ENCODE measurements around the gene MATR3. TPM values are rescaled to one million over a fixed set of nuclear protein-coding genes. Genes with fewer than 3 reads are reported as not detected.
A peak's percentile ranks its signal among the peaks of the same experiment; 100 is the strongest.

The MATR3 gene
- total and polyA plus RNA-seq, 8 donors: 171 to 638 (median 534) TPM

DNA sequence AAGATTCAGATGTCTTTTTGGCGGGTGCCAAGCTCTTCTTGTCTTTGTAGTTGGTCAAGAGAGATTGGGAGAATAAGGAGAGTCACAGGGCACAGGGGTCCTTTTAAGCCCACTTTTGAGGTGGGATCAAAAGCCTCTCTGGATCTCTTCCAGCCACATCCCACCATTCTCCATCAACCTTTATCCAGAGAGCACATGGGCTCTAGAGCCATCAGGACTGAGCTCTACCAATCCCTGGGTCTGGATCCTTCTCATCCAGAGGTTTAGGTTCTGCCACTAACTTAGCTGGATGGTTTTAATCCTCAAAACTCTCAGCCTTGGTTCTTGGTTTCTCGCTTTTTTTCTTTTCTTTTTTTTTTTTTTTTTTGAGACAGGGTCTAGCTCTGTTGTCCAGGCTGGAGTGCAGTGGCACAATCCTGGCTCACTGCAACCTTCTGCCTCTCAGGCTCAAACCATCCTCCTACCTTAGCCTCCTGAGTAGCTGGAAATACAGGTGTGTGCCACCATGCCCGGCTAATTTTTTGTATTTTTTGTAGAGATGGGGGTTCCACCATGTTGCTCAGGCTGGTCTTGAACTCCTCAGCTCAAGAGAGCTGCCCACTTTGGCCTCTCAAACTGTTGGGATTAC, 44.6 kb upstream of the MATR3 start:
- ATAC-seq (no peak), DNase-seq (no peak)
- no peaks in the 10 kb centered on the region for H3K36me3 ChIP-seq
- H3K27ac ChIP-seq: no peak overlapping the region
- H3K4me1 ChIP-seq: peaks cover 0 to 11% of the 10 kb centered on the region in 2 donors
- no peaks in the 10 kb centered on the region for H3K9me3 ChIP-seq
- intact Hi-C loops (cut with DNase I): no loop called here
- TF ChIP-seq, protein P1, sequence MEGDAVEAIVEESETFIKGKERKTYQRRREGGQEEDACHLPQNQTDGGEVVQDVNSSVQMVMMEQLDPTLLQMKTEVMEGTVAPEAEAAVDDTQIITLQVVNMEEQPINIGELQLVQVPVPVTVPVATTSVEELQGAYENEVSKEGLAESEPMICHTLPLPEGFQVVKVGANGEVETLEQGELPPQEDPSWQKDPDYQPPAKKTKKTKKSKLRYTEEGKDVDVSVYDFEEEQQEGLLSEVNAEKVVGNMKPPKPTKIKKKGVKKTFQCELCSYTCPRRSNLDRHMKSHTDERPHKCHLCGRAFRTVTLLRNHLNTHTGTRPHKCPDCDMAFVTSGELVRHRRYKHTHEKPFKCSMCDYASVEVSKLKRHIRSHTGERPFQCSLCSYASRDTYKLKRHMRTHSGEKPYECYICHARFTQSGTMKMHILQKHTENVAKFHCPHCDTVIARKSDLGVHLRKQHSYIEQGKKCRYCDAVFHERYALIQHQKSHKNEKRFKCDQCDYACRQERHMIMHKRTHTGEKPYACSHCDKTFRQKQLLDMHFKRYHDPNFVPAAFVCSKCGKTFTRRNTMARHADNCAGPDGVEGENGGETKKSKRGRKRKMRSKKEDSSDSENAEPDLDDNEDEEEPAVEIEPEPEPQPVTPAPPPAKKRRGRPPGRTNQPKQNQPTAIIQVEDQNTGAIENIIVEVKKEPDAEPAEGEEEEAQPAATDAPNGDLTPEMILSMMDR (IDR thresholded peaks at IDR 0.05): no peak
- no peak overlapping the region for H3K4me3 ChIP-seq
- H3K27me3 ChIP-seq: no peaks in the 10 kb centered on the region

DNA sequence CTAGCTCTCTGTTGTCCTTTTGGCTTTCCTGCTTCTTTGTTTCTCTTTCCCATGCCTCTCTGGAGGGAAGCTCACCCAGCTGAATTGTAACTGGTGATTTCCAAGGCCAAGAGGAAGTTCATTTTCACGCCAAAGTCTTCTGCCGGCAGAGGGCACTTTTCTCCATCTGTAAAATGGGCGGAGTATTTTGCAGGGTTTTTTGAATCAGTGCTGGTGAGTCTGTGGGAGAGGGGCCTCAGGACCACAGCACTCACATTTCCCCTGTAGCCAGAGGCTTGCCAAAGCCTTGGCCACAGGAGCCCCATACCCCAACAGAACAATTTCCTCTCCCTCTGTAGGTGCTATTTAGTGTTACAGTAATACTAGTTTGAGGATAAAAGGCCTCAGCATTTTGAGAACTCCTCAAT, 42.3 kb upstream of the MATR3 start:
- DNase-seq: no peak
- H3K27ac ChIP-seq: no peak overlapping the region
- no peaks in the 10 kb centered on the region for H3K36me3 ChIP-seq
- H3K4me1 ChIP-seq: peaks cover 0 to 6% of the 10 kb centered on the region in 2 donors
- intact Hi-C loops (cut with DNase I): no loop called here
- H3K9me3 ChIP-seq: no peaks in the 10 kb centered on the region
- H3K4me3 ChIP-seq: no peak overlapping the region
- no peaks in the 10 kb centered on the region for H3K27me3 ChIP-seq
- no peak for ATAC-seq
- TF ChIP-seq, protein P1 (IDR thresholded peaks at IDR 0.05): peak in 1 of 2 donors; percentile 28

DNA sequence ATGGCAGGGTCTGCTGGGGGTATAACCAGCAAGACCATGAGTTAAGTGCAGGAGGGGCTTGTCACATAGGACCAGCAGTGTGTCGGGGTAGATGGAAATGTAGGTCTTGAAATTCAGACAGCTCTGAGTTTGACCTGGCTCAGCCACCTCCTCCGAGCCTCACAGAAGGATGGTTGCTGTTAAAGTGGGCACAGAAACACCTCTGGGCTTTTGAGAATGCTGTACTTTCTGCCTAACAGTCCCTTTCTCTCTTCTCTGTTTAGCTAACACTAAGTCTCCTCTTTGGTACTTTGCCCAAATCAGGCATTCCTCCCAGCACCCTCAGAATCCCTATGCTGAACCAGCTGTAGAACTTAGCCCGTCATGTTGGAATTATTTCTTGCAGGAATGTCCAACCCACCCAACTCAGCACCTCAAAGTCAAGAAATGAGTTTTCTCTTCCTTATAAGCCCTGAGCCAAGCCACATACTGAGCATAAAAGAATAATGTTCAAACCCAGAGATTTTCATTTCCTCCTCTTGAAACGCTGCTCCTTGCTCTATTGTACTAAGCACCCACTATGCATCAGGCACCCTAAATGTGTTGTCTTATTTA, 41.7 kb upstream of the MATR3 start:
- intact Hi-C loops (cut with DNase I): no loop called here
- DNase-seq (no peak), ATAC-seq (no peak)
- H3K27me3 ChIP-seq: no peaks in the 10 kb centered on the region
- H3K36me3 ChIP-seq: no peaks in the 10 kb centered on the region
- TF ChIP-seq, protein P1 (IDR thresholded peaks at IDR 0.05): no peak
- H3K9me3 ChIP-seq: no peaks in the 10 kb centered on the region
- peaks cover 0 to under 1% of the 10 kb centered on the region in 2 donors for H3K4me1 ChIP-seq
- H3K27ac ChIP-seq: no peak overlapping the region
- no peak overlapping the region for H3K4me3 ChIP-seq

DNA sequence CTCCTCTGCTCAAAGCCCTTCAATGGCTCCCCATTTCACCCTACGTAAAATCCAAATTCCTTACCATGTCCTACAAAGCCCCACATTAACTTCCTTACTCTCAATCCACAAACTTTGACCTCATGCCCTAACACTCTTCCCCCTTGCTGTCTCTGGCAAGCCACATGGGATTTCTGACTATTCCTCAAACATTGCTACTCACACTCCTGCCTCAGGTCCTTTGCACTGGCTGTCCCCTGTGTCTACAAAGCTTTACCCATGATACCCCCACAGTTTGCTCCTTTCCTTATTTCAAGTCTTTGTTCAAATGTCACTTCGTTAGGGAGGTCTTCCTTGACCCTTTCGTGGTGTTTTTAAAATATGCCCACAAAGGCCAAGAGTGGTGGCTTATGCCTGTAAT, 40.4 kb upstream of the MATR3 start:
- TF ChIP-seq, protein P1 (IDR thresholded peaks at IDR 0.05): no peak
- ATAC-seq: no peak
- Histone ChIP-seq H3K27me3 (no peaks in the 10 kb centered on the region), H3K4me1 (no peaks in the 10 kb centered on the region), H3K4me3 (no peak overlapping the region), H3K9me3 (no peaks in the 10 kb centered on the region), H3K36me3 (no peaks in the 10 kb centered on the region), H3K27ac (no peak overlapping the region)
- no peak for DNase-seq
- intact Hi-C loops (cut with DNase I): no loop called here

DNA sequence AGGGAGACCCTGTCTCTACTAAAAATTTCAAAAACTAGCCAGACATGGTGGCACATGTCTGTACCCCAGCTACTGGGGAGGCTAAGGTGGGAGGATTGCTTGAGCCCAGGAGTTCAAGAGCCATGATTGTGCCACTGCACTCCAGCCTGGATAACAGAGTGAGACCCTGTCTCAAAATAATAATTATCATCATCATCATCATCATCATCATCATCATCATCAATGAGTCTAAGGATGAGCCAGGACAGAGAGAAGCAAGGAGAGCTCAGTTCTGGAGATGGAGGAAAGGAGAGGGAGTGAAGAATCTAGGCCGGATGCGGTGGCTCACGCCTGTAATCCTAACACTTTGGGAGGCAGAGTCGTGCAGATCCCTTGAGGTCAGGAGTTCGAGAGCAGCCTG, 36.7 kb upstream of the MATR3 start:
- ATAC-seq: no peak
- Histone ChIP-seq H3K4me1 (no peaks in the 10 kb centered on the region), H3K4me3 (no peak overlapping the region), H3K36me3 (no peaks in the 10 kb centered on the region), H3K27ac (no peak overlapping the region), H3K27me3 (no peaks in the 10 kb centered on the region), H3K9me3 (no peaks in the 10 kb centered on the region)
- intact Hi-C loops (cut with DNase I): no loop called here
- TF ChIP-seq, protein P1 (IDR thresholded peaks at IDR 0.05): no peak
- DNase-seq: no peak
